GM23338 (cell line): Measurements from ENCODE around the gene TNFAIP3. TPM values are rescaled to one million over a fixed set of nuclear protein-coding genes. Genes with fewer than 3 reads are reported as not detected.
A peak's percentile ranks its signal among the peaks of the same experiment; 100 is the strongest.

Experiments
- ATAC-seq: fragments of 200-7000 bp; cut with Tn5 transposase; 3 replicates; pipeline ENCODE4 v1.9.1; 2020
- DNase-seq: peaks from one replicate; pipeline ENCODE4 v3.0.0-alpha.2; 2015; ENCODE audit warnings: low spot score
- H2AFZ ChIP-seq: fragments of 200-600 bp; sonication (generic); 2 replicates; pipeline ENCODE4 v1.8.0; 2016; ENCODE audit warnings: antibody characterized with exemption, mild to moderate bottlenecking, moderate library complexity
- H3F3A ChIP-seq: fragments of 200-600 bp; sonication (generic); replicated peaks from 2 replicates; pipeline ENCODE4 v1.8.0; 2017; ENCODE audit warnings: antibody characterized with exemption, mixed run types, low read depth
- H3K27ac ChIP-seq: fragments of 200-600 bp; sonication (generic); 2 replicates; pipeline ENCODE4 v1.6.1; 2016; ENCODE audit warnings: low read depth
- H3K27me3 ChIP-seq: fragments of 200-600 bp; sonication (generic); 2 replicates; pipeline ENCODE4 v1.8.0; 2016; ENCODE audit warnings: mild to moderate bottlenecking, mixed run types, moderate library complexity; ENCODE audit not compliant: insufficient read depth
- H3K36me3 ChIP-seq: fragments of 200-600 bp; sonication (generic); 2 replicates; pipeline ENCODE4 v1.8.0; 2016; ENCODE audit warnings: mild to moderate bottlenecking; ENCODE audit not compliant: insufficient read depth
- H3K4me1 ChIP-seq: fragments of 200-600 bp; sonication (generic); 2 replicates; pipeline ENCODE4 v1.8.0; 2016; ENCODE audit warnings: mild to moderate bottlenecking, moderate library complexity; ENCODE audit not compliant: insufficient read depth
- H3K4me2 ChIP-seq: fragments of 200-600 bp; sonication (generic); 2 replicates; pipeline ENCODE4 v1.7.1; 2017; ENCODE audit warnings: mixed run types
- H3K4me3 ChIP-seq: fragments of 200-600 bp; sonication (generic); 2 replicates; pipeline ENCODE4 v1.6.1; 2016; ENCODE audit warnings: mixed run types
- H3K79me2 ChIP-seq: fragments of 200-600 bp; sonication (generic); replicated peaks from 2 replicates; pipeline ENCODE4 v1.8.0; 2017; ENCODE audit warnings: mild to moderate bottlenecking; ENCODE audit not compliant: insufficient read depth
- H3K9me2 ChIP-seq: fragments of 200-600 bp; sonication (generic); 2 replicates; pipeline ENCODE4 v1.8.0; 2017; ENCODE audit not compliant: insufficient read depth
- H4K20me1 ChIP-seq: fragments of 200-600 bp; sonication (generic); replicated peaks from 2 replicates; pipeline ENCODE4 v1.8.0; 2017; ENCODE audit warnings: mild to moderate bottlenecking; ENCODE audit not compliant: insufficient read depth
- H3K27ac Mint-ChIP-seq: 2 replicates; pipeline ENCODE4 v1.8.0; 2020; ENCODE audit warnings: inconsistent platforms, mild to moderate bottlenecking, moderate library complexity, mixed read lengths
- H3K27me3 Mint-ChIP-seq: 3 replicates; pipeline ENCODE4 v1.8.0; 2022; ENCODE audit warnings: low read depth, mild to moderate bottlenecking, moderate library complexity, mixed read lengths, inconsistent platforms; ENCODE audit not compliant: insufficient read depth, poor library complexity
- H3K36me3 Mint-ChIP-seq: 3 replicates; pipeline ENCODE4 v1.8.0; 2021; ENCODE audit warnings: low read depth, mild to moderate bottlenecking, inconsistent platforms, moderate library complexity, mixed read lengths
- H3K4me1 Mint-ChIP-seq: 3 replicates; pipeline ENCODE4 v1.8.0; 2020; ENCODE audit warnings: mild to moderate bottlenecking, inconsistent platforms, mixed read lengths
- H3K4me3 Mint-ChIP-seq: 3 replicates; pipeline ENCODE4 v1.8.0; 2021; ENCODE audit warnings: moderate library complexity, mild to moderate bottlenecking, inconsistent platforms, mixed read lengths
- H3K9me3 Mint-ChIP-seq: 3 replicates; pipeline ENCODE4 v1.8.0; 2020; ENCODE audit warnings: moderate library complexity, mild to moderate bottlenecking, inconsistent platforms, mixed read lengths
- CREB1 ChIP-seq: fragments of 250-450 bp; sonication (Bioruptor Pico); IDR thresholded peaks from 2 replicates; pipeline ENCODE4 v1.5.0; 2020; ENCODE audit warnings: low read depth, mild to moderate bottlenecking, moderate library complexity
- EZH2phosphoT487 ChIP-seq: fragments of 200-600 bp; sonication (generic); IDR thresholded peaks from one replicate; pipeline ENCODE4 v1.8.1; 2018; ENCODE audit warnings: antibody characterized with exemption; ENCODE audit not compliant: unreplicated experiment
- JUNB ChIP-seq: IDR thresholded peaks from one replicate; pipeline ENCODE4 v1.6.1; 2016; ENCODE audit warnings: antibody characterized with exemption; ENCODE audit not compliant: unreplicated experiment
- STAT1 ChIP-seq: IDR thresholded peaks from one replicate; pipeline ENCODE4 v1.6.1; 2016; ENCODE audit warnings: antibody characterized with exemption; ENCODE audit not compliant: unreplicated experiment
- ZNF462 ChIP-seq: fragments of 250-450 bp; sonication (Bioruptor Pico); IDR thresholded peaks from 2 replicates; pipeline ENCODE4 v1.5.0; 2020; ENCODE audit warnings: mild to moderate bottlenecking, moderate library complexity
- polyA plus RNA-seq: library from polyadenylated mRNA; unstranded; fragments of >200 nt; fragmentation: Nextera tagmentation; extraction: Ambion mirVana; gene quantifications from 2 replicates; pipeline ENCODE4 v1.2.1, GENCODE V29; 2016
- total RNA-seq: library from RNA; depleted of rRNA; stranded (reverse); fragments of >200 nt; shearing (Covaris generic); gene quantifications from 2 replicates; pipeline ENCODE4 v1.2.3, GENCODE V29; 2014

The TNFAIP3 gene
- total and polyA plus RNA-seq, 2 experiments from 2014 or later = 2.1 to 2.3 TPM

- no peak overlapping the region for H3K27ac ChIP-seq
- DNase-seq = no peak
- H3K27me3 ChIP-seq = peaks cover 24% of the 10 kb centered on the region
- Mint-ChIP-seq H3K36me3 (no peaks in the 10 kb centered on the region), H3K4me1 (peaks cover 43% of the 10 kb centered on the region), H3K27me3 (peaks cover 23% of the 10 kb centered on the region), H3K27ac (no peak overlapping the region), H3K9me3 (no peaks in the 10 kb centered on the region), H3K4me3 (no peak overlapping the region)
- H3K79me2 ChIP-seq = no peaks in the 10 kb centered on the region
- no peaks in the 10 kb centered on the region for H3K36me3 ChIP-seq
- H3K4me1 ChIP-seq = peaks cover 50% of the 10 kb centered on the region
- H4K20me1 ChIP-seq = 0 out of 2 replicates have a peak, but pooled peaks cover 4% of the 10 kb centered on the region
- TF ChIP-seq ZNF462 (CRISPR knock-in tag) (peak; percentile 92), JUNB (no peak)
- no peaks in the 10 kb centered on the region for H3F3A ChIP-seq
- H3K4me3 ChIP-seq = no peak overlapping the region
- ATAC-seq = peak; percentile 4; the same call in 2 of the 3 replicates
- H3K4me2 ChIP-seq = peak overlapping the region; percentile 91; the same call in 1 of the 2 replicates
- H2AFZ ChIP-seq = peak overlapping the region; percentile 98; the same call in 1 of the 2 replicates
- H3K9me2 ChIP-seq = peaks cover 5% of the 10 kb centered on the region; the same call in 1 of the 2 replicates
Measured at GRCh38 chr6:137864812-137865508, 2.1 kb upstream of the TNFAIP3 start.

- H3K4me1 Mint-ChIP-seq = peaks cover 39% of the 10 kb centered on the region
- H3K4me3 ChIP-seq = peak overlapping the region; percentile 91
- H3K9me3 Mint-ChIP-seq = no peaks in the 10 kb centered on the region
- 0 out of 2 replicates have a peak, but pooled peaks cover 4% of the 10 kb centered on the region for H4K20me1 ChIP-seq
- TF ChIP-seq CREB1 (CRISPR knock-in tag) (0 out of 2 replicates have a peak, but pooled peaks have one; percentile 59), EZH2phosphoT487 (no peak), STAT1 (no peak), JUNB (no peak)
- H3K36me3 Mint-ChIP-seq = no peaks in the 10 kb centered on the region
- H3K27me3 Mint-ChIP-seq = peaks cover 26% of the 10 kb centered on the region
- DNase-seq (peak; percentile 74), ATAC-seq (peak; percentile 16)
- peaks cover 24% of the 10 kb centered on the region for H3K27me3 ChIP-seq
- H3K27ac ChIP-seq = peak overlapping the region; percentile 23; the same call in 1 of the 2 replicates
- peak overlapping the region; percentile 91 for H3K4me2 ChIP-seq
- H2AFZ ChIP-seq = peak overlapping the region; percentile 98
- peaks cover 5% of the 10 kb centered on the region; the same call in 1 of the 2 replicates for H3K9me2 ChIP-seq
- H3F3A ChIP-seq = no peaks in the 10 kb centered on the region
- peaks cover 36% of the 10 kb centered on the region for H3K4me1 ChIP-seq
- H3K36me3 ChIP-seq = no peaks in the 10 kb centered on the region
- H3K27ac Mint-ChIP-seq = 0 out of 2 replicates have a peak overlapping the region, but pooled peaks have one; percentile 74
- H3K79me2 ChIP-seq = no peaks in the 10 kb centered on the region
- peak overlapping the region; percentile 87 for H3K4me3 Mint-ChIP-seq
Measured at GRCh38 chr6:137866200-137866913, 702 bp upstream of the TNFAIP3 start.
